DOHH2 (cell line): ENCODE results near the gene PLA2G3.

ENCODE experiments used
- H3F3A ChIP-seq: fragments of 200-600 bp; sonication (generic), shearing (Covaris generic); 2 replicates; pipeline ENCODE4 v1.6.0; 2016; ENCODE audit warnings: antibody characterized with exemption, mild to moderate bottlenecking; ENCODE audit not compliant: control insufficient read depth, insufficient read depth
- H3K27ac ChIP-seq: fragments of 200-600 bp; sonication (generic); 2 replicates; pipeline ENCODE4 v1.5.1; 2014; ENCODE audit warnings: low read depth, mild to moderate bottlenecking, low read length, moderate library complexity
- H3K27me3 ChIP-seq: fragments of 200-600 bp; sonication (generic); 2 replicates; pipeline ENCODE4 v1.6.1; 2014; ENCODE audit warnings: mild to moderate bottlenecking, low read length, mixed read lengths; ENCODE audit not compliant: control insufficient read depth
- H3K36me3 ChIP-seq: fragments of 200-600 bp; sonication (generic); 2 replicates; pipeline ENCODE4 v1.6.1; 2014; ENCODE audit warnings: mild to moderate bottlenecking, low read length, moderate library complexity, mixed read lengths; ENCODE audit not compliant: control insufficient read depth
- H3K4me1 ChIP-seq: fragments of 200-600 bp; sonication (generic); 2 replicates; pipeline ENCODE4 v1.6.1; 2014; ENCODE audit warnings: mild to moderate bottlenecking, low read length, mixed read lengths; ENCODE audit not compliant: control insufficient read depth
- H3K4me2 ChIP-seq: fragments of 200-600 bp; sonication (generic); 2 replicates; pipeline ENCODE4 v1.6.0; 2014; ENCODE audit warnings: mild to moderate bottlenecking, low read length, moderate library complexity
- H3K4me3 ChIP-seq: fragments of 200-600 bp; sonication (generic); 2 replicates; pipeline ENCODE4 v1.5.1; 2014; ENCODE audit warnings: mild to moderate bottlenecking, low read length, mixed read lengths
- H3K79me2 ChIP-seq: fragments of 200-600 bp; sonication (generic); 2 replicates; pipeline ENCODE4 v1.6.1; 2014; ENCODE audit warnings: mild to moderate bottlenecking, low read length, mixed read lengths; ENCODE audit not compliant: control insufficient read depth
- H3K9me2 ChIP-seq: fragments of 200-600 bp; sonication (generic); replicated peaks from 2 replicates; pipeline ENCODE4 v1.6.1; 2014; ENCODE audit warnings: mild to moderate bottlenecking, low read length, mixed read lengths; ENCODE audit not compliant: control insufficient read depth
- H3K9me3 ChIP-seq: fragments of 200-600 bp; sonication (generic); 2 replicates; pipeline ENCODE4 v1.6.1; 2014; ENCODE audit warnings: antibody characterized with exemption, low read length, mixed read lengths; ENCODE audit not compliant: control insufficient read depth, insufficient read depth
- H4K20me1 ChIP-seq: fragments of 200-600 bp; sonication (generic); 2 replicates; pipeline ENCODE4 v1.6.0; 2014; ENCODE audit warnings: low read depth, mild to moderate bottlenecking, antibody characterized with exemption, low read length, moderate library complexity; ENCODE audit not compliant: control insufficient read depth, insufficient read depth
- CTCF ChIP-seq: fragments of 200-600 bp; sonication (generic); IDR thresholded peaks from one replicate; pipeline ENCODE4 v1.5.1; 2014; ENCODE audit warnings: antibody characterized with exemption, mild to moderate bottlenecking, low read depth, low read length; ENCODE audit not compliant: poor library complexity, severe bottlenecking
- EZH2phosphoT487 ChIP-seq: fragments of 200-600 bp; sonication (generic); IDR thresholded peaks from 2 replicates; pipeline ENCODE4 v1.6.1; 2017; ENCODE audit warnings: borderline replicate concordance, mild to moderate bottlenecking, antibody characterized with exemption, low read length, moderate library complexity, mixed read lengths

Gene PLA2G3

GRCh38 chr22:31089160-31090100, 50.9 kb downstream of the PLA2G3 start:
- peaks cover 18% of the 10 kb centered on the region for H3K4me1 ChIP-seq
- H3K36me3 ChIP-seq = 0 out of 2 replicates have a peak, but pooled peaks cover under 1% of the 10 kb centered on the region
- no peaks in the 10 kb centered on the region for H4K20me1 ChIP-seq
- H3K4me3 ChIP-seq = no peak overlapping the region
- H3K79me2 ChIP-seq = peaks cover 2% of the 10 kb centered on the region
- H3K27ac ChIP-seq = no peak overlapping the region
- no peak overlapping the region for H3K4me2 ChIP-seq
- H3K27me3 ChIP-seq = no peaks in the 10 kb centered on the region
- no peaks in the 10 kb centered on the region for H3F3A ChIP-seq
- no peaks in the 10 kb centered on the region for H3K9me2 ChIP-seq
- peak; percentile 89 for TF ChIP-seq CTCF
- TF ChIP-seq EZH2phosphoT487 = no peak
- no peaks in the 10 kb centered on the region for H3K9me3 ChIP-seq

GRCh38 chr22:31088233-31088986, 51.9 kb downstream of the PLA2G3 start:
- H3K27ac ChIP-seq = no peak overlapping the region

GRCh38 chr22:31087744-31088215, 52.5 kb downstream of the PLA2G3 start:
- Histone ChIP-seq H3K4me1 (peaks cover 33% of the 10 kb centered on the region), H3K27ac (no peak overlapping the region), H3K27me3 (no peaks in the 10 kb centered on the region), H3F3A (0 out of 2 replicates have a peak, but pooled peaks cover 4% of the 10 kb centered on the region), H3K36me3 (0 out of 2 replicates have a peak, but pooled peaks cover 3% of the 10 kb centered on the region), H3K4me3 (no peak overlapping the region), H4K20me1 (no peaks in the 10 kb centered on the region), H3K79me2 (peaks cover 18% of the 10 kb centered on the region), H3K9me3 (no peaks in the 10 kb centered on the region), H3K4me2 (no peak overlapping the region), H3K9me2 (no peaks in the 10 kb centered on the region)
- no peak for TF ChIP-seq CTCF
- no peak for TF ChIP-seq EZH2phosphoT487

More at GRCh38 chr22:31088233-31088986, 51.9 kb downstream of the PLA2G3 start:
- Histone ChIP-seq H4K20me1 (no peaks in the 10 kb centered on the region), H3K27me3 (no peaks in the 10 kb centered on the region), H3K79me2 (peaks cover 12% of the 10 kb centered on the region), H3F3A (0 out of 2 replicates have a peak, but pooled peaks cover 4% of the 10 kb centered on the region), H3K4me1 (peaks cover 27% of the 10 kb centered on the region), H3K9me3 (no peaks in the 10 kb centered on the region), H3K4me2 (no peak overlapping the region), H3K4me3 (no peak overlapping the region), H3K36me3 (0 out of 2 replicates have a peak, but pooled peaks cover 3% of the 10 kb centered on the region), H3K9me2 (no peaks in the 10 kb centered on the region)
- TF ChIP-seq CTCF (no peak), EZH2phosphoT487 (no peak)
